ENCODE data around the gene ASPSCR1.

- TF ChIP-seq POLR2A (IDR thresholded peaks at IDR 0.05; ENCODE audit: low read depth, low read length) (no peak), RAD21 (IDR thresholded peaks at IDR 0.05; ENCODE audit: insufficient read depth, low read depth, low read length) (no peak), JUND (IDR thresholded peaks at IDR 0.05; ENCODE audit: low read depth, low read length) (no peak), JUNB (IDR thresholded peaks at IDR 0.05) (no peak), BMI1 (IDR thresholded peaks at IDR 0.05; ENCODE audit: borderline replicate concordance) (no peak), TCF12 (IDR thresholded peaks at IDR 0.05; ENCODE audit: low read depth, low read length) (no peak), ZBTB33 (IDR thresholded peaks at IDR 0.05) (no peak), SUZ12 (IDR thresholded peaks at IDR 0.05; ENCODE audit: unreplicated experiment) (no peak)
These were observed 54.0 kb downstream of the ASPSCR1 start, which contains the start of gene RAC3 for GRCh38 chr17:82031303-82031884.
